GM18520 (cell line): ENCODE results near the gene ASPRV1.

Experiments used
- ATAC-seq: cut with Tn5 transposase; IDR thresholded peaks from one replicate; pipeline ENCODE4 v1.9.1; 2021; ENCODE audit not compliant: unreplicated experiment

ASPRV1 gene

GRCh38 chr2:69914164-69914949 is 47.1 kb downstream of the ASPRV1 start:
- peak; percentile 85 for ATAC-seq

GRCh38 chr2:69911985-69912563 is 49.4 kb downstream of the ASPRV1 start:
- ATAC-seq = no peak
